GM12872 (cell line): ENCODE data around the gene SENP6.

Experiments
- CTCF ChIP-seq: IDR thresholded peaks from 3 replicates; pipeline ENCODE4 v1.5.1; 2011; ENCODE audit warnings: low read depth, mild to moderate bottlenecking, low read length, moderate library complexity; ENCODE audit not compliant: insufficient read depth

Gene SENP6

DNA sequence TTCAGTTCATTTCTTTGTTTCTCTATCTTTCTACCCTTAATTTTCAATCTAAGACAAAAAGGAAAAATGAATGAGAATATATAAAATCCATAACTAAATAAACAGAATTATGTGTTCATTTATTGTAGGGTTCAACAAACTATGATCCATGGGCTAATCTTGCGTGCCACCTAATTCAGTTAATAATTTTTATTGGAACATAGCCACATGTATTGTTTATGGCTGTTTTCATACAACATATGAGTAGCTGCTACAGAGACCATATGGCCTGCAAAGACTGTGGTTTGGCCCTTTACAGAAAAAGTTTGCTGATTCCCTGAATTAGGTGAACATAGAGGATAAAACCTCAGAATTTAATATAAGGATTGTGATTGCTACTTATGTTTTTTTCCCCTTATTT, 21.8 kb downstream of the SENP6 start:
- TF ChIP-seq CTCF, result no peak

DNA sequence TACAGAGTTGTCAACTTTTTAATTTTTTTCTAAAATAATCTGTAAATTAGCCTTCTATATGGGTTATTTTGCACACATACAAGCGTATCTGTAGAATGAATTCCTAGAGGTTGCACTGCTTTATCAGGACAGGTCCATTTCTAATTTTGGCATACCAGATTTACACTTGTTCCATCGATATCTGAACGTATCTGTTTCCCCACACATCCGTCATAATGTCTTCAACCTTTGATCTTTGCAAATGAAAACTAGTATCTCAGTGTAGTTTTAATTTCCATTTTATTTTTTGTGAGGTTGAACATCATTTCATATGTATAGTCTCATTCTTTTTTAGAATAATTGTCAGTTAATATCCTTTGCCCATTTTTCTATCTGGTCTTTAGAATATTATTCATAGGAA, 22.7 kb downstream of the SENP6 start:
- no peak for TF ChIP-seq CTCF

DNA sequence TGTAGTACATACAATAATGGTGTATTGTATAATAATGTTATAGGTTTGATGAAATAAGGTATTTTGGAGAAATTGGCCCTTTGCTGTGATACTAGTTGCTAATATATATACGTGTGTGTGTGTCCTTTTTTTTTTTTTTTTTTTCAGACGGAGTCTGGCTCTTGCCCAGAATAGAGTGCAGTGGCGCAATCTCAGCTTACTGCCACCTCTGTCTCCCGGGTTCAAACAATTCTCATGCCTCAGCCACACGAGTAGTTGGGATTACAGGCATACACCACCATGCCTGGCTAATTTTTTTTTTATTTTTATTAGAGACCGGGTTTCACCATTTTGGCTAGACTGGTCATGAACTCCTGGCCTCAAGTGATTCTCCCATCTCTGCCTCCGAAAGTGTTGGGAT, 23.3 kb downstream of the SENP6 start:
- TF ChIP-seq CTCF, result no peak

GRCh38 chr6:75626561-75626960, 24.9 kb downstream of the SENP6 start:
- TF ChIP-seq CTCF, result no peak

GRCh38 chr6:75631859-75632635, 30.4 kb downstream of the SENP6 start:
- TF ChIP-seq CTCF, result no peak

- no peak for TF ChIP-seq CTCF
Observed at GRCh38 chr6:75633045-75633444, 31.4 kb downstream of the SENP6 start.

- TF ChIP-seq CTCF, result no peak
Observed at GRCh38 chr6:75642311-75642710, 40.6 kb downstream of the SENP6 start.
